ENCODE data around the gene MIPOL1.
A peak's percentile ranks its signal among the peaks of the same experiment; 100 is the strongest.
"Not testable (repeated sequence)": the region's sequence is repeated elsewhere in the genome, so short reads cannot be mapped to it uniquely, and the experiment has no call there.

MIPOL1 gene

GRCh38 chr14:37179896-37180502, 17.7 kb upstream of the MIPOL1 start:
- H3K4me1 Mint-ChIP-seq (ENCODE audit: low read depth): no peaks in the 10 kb centered on the region
- no peak overlapping the region for H3K4me3 Mint-ChIP-seq
- H3K27me3 Mint-ChIP-seq: peaks cover 4% of the 10 kb centered on the region
- H3K36me3 Mint-ChIP-seq: no peaks in the 10 kb centered on the region
- H3K27ac Mint-ChIP-seq: no peak overlapping the region
- peaks cover 8% of the 10 kb centered on the region for H3K9me3 Mint-ChIP-seq (ENCODE audit: low read depth)

- H3K4me3 Mint-ChIP-seq; H3K27ac Mint-ChIP-seq; H3K36me3 Mint-ChIP-seq; H3K27me3 Mint-ChIP-seq; H3K9me3 Mint-ChIP-seq (ENCODE audit: low read depth); H3K4me1 Mint-ChIP-seq (ENCODE audit: low read depth): not testable (repeated sequence)
These were observed 16.9 kb upstream of the MIPOL1 start for GRCh38 chr14:37180886-37181285.

DNA sequence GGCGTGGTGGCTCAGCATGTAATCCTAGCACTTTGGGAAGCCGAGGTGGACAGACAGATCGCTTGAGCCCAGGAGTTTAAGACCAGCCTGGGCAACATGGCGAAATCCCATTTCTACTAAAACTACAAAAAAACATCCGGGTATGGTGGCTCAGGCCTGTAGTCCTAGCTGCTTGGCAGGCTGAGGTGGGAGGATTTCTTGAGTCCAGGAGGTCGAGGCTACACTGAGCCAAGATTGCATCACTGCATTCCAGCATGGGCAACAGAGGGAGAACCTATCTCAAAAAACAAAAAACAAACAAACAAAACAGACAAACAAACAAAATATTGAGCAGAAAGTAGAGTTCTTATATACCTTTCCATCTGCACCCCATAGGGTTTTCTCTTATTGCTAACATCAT, 16.3 kb upstream of the MIPOL1 start:
- H3K4me1 Mint-ChIP-seq (ENCODE audit: low read depth): no peaks in the 10 kb centered on the region
- no peak overlapping the region for H3K27ac Mint-ChIP-seq
- H3K36me3 Mint-ChIP-seq: no peaks in the 10 kb centered on the region
- no peak overlapping the region for H3K4me3 Mint-ChIP-seq
- H3K9me3 Mint-ChIP-seq (ENCODE audit: low read depth): peaks cover 8% of the 10 kb centered on the region
- H3K27me3 Mint-ChIP-seq: peaks cover 4% of the 10 kb centered on the region

GRCh38 chr14:37184520-37184919, 13.2 kb upstream of the MIPOL1 start:
- H3K4me3 Mint-ChIP-seq; H3K36me3 Mint-ChIP-seq; H3K27ac Mint-ChIP-seq; H3K27me3 Mint-ChIP-seq; H3K4me1 Mint-ChIP-seq (ENCODE audit: low read depth); H3K9me3 Mint-ChIP-seq (ENCODE audit: low read depth): not testable (repeated sequence)

DNA sequence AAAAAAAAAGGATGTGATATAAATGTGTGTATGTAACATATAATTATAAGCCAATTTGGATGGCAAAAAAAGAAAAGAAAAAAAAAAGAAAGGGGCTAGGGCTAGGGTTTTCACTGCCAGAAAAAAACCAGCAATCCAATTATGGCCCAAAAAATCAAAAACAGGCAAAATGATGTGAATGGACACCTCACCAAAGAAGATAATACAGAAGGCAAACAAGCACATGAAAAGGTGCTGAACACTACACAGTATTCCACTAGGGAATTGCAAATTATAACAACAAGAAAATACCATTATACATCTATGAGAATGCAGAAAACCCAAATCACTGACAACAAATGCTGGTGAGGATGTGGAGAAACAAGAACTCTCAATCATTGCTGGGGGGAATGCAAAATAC, 12.1 kb upstream of the MIPOL1 start:
- Mint-ChIP-seq H3K4me1 (ENCODE audit: low read depth) (no peaks in the 10 kb centered on the region), H3K4me3 (no peak overlapping the region), H3K9me3 (ENCODE audit: low read depth) (peaks cover 7% of the 10 kb centered on the region), H3K36me3 (no peaks in the 10 kb centered on the region), H3K27ac (no peak overlapping the region), H3K27me3 (peaks cover 2% of the 10 kb centered on the region)

GRCh38 chr14:37186865-37187264, 10.9 kb upstream of the MIPOL1 start:
- Mint-ChIP-seq H3K9me3 (ENCODE audit: low read depth) (peaks cover 7% of the 10 kb centered on the region), H3K27me3 (peaks cover 2% of the 10 kb centered on the region), H3K36me3 (no peaks in the 10 kb centered on the region), H3K4me1 (ENCODE audit: low read depth) (no peaks in the 10 kb centered on the region), H3K4me3 (no peak overlapping the region), H3K27ac (no peak overlapping the region)

DNA sequence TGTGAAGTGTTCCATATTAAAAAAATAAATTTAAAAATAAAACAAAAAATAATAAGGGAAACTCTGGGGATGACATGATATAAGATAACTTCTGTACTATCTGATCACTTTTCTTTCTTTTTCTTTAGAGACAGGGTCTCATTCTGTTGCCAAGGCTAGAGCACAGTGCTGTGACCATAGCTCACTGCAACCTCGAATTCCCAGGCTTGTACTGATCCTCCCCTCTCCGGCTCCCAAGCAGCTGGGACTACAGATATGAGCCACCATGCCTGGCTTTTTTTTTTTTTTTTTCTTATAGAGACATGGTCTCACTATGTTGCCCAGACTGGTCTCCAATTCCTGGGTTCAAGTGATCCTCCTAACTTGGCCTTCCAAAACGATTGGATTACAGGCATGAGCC, 10.4 kb upstream of the MIPOL1 start:
- no peak overlapping the region for H3K4me3 Mint-ChIP-seq
- H3K4me1 Mint-ChIP-seq (ENCODE audit: low read depth): no peaks in the 10 kb centered on the region
- no peaks in the 10 kb centered on the region for H3K27me3 Mint-ChIP-seq
- no peak overlapping the region for H3K27ac Mint-ChIP-seq
- no peaks in the 10 kb centered on the region for H3K36me3 Mint-ChIP-seq
- peaks cover 4% of the 10 kb centered on the region for H3K9me3 Mint-ChIP-seq (ENCODE audit: low read depth)

DNA sequence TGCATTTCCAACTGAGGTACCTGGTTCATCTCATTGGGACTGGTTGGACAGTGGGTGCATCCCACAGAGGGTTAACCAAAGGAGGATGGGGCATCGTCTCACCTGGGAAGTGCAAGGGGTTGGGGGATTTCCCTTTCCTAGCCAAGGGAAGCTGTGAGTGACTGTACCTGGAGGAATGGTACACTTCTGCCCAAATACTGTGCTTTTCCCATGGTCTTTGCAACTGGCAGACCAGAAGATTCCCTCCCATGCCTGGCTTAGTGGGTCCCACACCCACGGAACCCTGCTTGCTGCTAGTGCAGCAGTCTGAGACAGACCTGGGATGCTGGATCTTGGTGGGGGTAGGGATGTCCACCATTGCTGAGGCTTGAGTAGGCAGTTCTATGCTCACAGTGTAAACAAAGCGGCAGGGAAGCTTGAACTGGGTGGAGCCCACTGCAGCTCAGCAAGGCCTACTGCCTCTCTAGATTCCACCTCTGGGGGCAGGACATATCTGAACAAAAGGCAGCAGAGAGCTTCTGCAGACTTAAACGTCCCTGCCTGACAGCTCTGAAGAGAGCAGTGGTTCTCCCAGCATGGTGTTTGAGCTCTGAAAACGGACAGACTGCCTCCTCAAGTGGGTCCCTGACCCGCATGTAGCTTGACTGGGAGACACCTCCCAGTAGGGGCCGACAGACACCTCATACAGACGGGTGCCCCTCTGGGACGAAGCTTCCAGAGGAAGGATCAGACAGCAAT, 9.7 kb upstream of the MIPOL1 start:
- H3K36me3 Mint-ChIP-seq; H3K4me1 Mint-ChIP-seq (ENCODE audit: low read depth); H3K27me3 Mint-ChIP-seq; H3K9me3 Mint-ChIP-seq (ENCODE audit: low read depth); H3K27ac Mint-ChIP-seq; H3K4me3 Mint-ChIP-seq: not testable (repeated sequence)

GRCh38 chr14:37189733-37190132, 8.0 kb upstream of the MIPOL1 start:
- not testable (repeated sequence) for H3K4me3 Mint-ChIP-seq; H3K36me3 Mint-ChIP-seq; H3K4me1 Mint-ChIP-seq (ENCODE audit: low read depth); H3K27ac Mint-ChIP-seq; H3K27me3 Mint-ChIP-seq; H3K9me3 Mint-ChIP-seq (ENCODE audit: low read depth)

DNA sequence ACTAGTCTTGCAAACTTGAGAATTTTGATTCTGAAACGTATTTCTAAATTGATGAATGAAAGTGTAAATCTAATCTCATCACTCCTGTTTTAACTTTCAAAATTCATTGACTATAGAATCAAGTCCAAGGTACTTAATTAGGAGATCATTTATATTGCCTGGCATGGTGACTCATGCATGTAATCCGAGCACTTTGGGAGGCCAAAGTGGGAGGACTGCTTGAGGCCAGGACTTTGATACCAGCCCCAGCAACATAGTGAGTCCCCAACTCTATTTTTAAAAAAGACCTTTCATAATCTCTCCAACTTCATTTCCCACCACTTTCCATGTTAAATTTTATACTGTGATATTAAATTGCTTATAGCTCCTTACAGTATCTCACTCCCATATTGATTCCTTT, 3.0 kb upstream of the MIPOL1 start:
- Mint-ChIP-seq H3K27me3 (peaks cover 10% of the 10 kb centered on the region), H3K4me3 (no peak overlapping the region), H3K36me3 (no peaks in the 10 kb centered on the region), H3K9me3 (ENCODE audit: low read depth) (no peaks in the 10 kb centered on the region), H3K27ac (no peak overlapping the region), H3K4me1 (ENCODE audit: low read depth) (peaks cover 14% of the 10 kb centered on the region)

DNA sequence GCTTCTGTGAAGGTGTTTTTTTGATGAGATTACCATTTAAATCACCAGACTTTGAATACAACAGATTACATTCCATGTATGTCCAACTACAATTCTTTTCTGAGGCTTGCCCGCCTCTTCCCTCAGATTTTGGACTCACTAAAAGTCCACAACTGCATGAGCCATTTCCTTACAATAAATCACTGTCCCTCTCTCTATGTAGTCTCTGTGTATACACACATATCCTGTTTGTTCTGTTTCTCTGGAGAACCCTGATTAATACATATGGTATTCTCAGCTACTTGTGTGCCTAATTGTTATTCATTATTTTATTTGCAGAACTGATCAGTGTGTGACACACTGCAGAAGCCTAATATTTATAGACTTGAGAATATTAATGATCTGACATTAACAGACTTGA, 2.4 kb upstream of the MIPOL1 start:
- no peaks in the 10 kb centered on the region for H3K36me3 Mint-ChIP-seq
- no peak overlapping the region for H3K4me3 Mint-ChIP-seq
- H3K4me1 Mint-ChIP-seq (ENCODE audit: low read depth): peaks cover 14% of the 10 kb centered on the region
- no peaks in the 10 kb centered on the region for H3K9me3 Mint-ChIP-seq (ENCODE audit: low read depth)
- no peak overlapping the region for H3K27ac Mint-ChIP-seq
- peaks cover 10% of the 10 kb centered on the region for H3K27me3 Mint-ChIP-seq

GRCh38 chr14:37196604-37197420, 925 bp upstream of the MIPOL1 start:
- H3K4me3 Mint-ChIP-seq: peak overlapping the region; percentile 72
- H3K27me3 Mint-ChIP-seq: peaks cover 10% of the 10 kb centered on the region
- no peak overlapping the region for H3K27ac Mint-ChIP-seq
- H3K36me3 Mint-ChIP-seq: no peaks in the 10 kb centered on the region
- H3K4me1 Mint-ChIP-seq (ENCODE audit: low read depth): peaks cover 14% of the 10 kb centered on the region
- H3K9me3 Mint-ChIP-seq (ENCODE audit: low read depth): no peaks in the 10 kb centered on the region

- peaks cover 14% of the 10 kb centered on the region for H3K4me1 Mint-ChIP-seq (ENCODE audit: low read depth)
- no peaks in the 10 kb centered on the region for H3K36me3 Mint-ChIP-seq
- peak overlapping the region; percentile 64 for H3K4me3 Mint-ChIP-seq
These were observed 499 bp downstream of the MIPOL1 start for GRCh38 chr14:37198273-37198598.

DNA sequence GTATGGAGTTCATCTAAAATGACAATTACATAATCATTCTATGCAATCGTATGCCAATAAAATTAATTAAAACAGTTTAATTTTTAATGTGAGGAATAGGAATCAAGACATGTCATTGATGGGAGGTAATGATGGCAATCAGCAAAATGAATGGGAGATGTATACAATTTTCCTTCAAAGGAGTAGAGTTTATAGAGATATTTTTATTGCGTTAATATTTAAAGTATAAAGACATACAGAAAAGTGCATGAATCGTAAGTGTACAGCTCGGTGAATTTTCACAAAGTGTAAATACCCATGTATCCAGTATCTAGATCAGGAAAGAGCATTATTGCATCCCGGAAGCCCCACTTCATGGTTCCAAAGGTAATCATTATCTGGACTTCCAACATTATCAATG, 1.2 kb downstream of the MIPOL1 start:
- peak overlapping the region; percentile 64 for H3K4me3 Mint-ChIP-seq
- H3K27me3 Mint-ChIP-seq: peaks cover 10% of the 10 kb centered on the region
- peaks cover 14% of the 10 kb centered on the region for H3K4me1 Mint-ChIP-seq (ENCODE audit: low read depth)
- no peak overlapping the region for H3K27ac Mint-ChIP-seq
- no peaks in the 10 kb centered on the region for H3K9me3 Mint-ChIP-seq (ENCODE audit: low read depth)
- H3K36me3 Mint-ChIP-seq: no peaks in the 10 kb centered on the region

More at GRCh38 chr14:37198273-37198598, 499 bp downstream of the MIPOL1 start:
- H3K27me3 Mint-ChIP-seq: peaks cover 10% of the 10 kb centered on the region
- no peaks in the 10 kb centered on the region for H3K9me3 Mint-ChIP-seq (ENCODE audit: low read depth)
- no peak overlapping the region for H3K27ac Mint-ChIP-seq

- Mint-ChIP-seq H3K27ac (no peak overlapping the region), H3K9me3 (ENCODE audit: low read depth) (peaks cover 3% of the 10 kb centered on the region), H3K36me3 (no peaks in the 10 kb centered on the region), H3K27me3 (peaks cover 10% of the 10 kb centered on the region), H3K4me3 (no peak overlapping the region), H3K4me1 (ENCODE audit: low read depth) (peaks cover 14% of the 10 kb centered on the region)
These were observed 4.0 kb downstream of the MIPOL1 start for GRCh38 chr14:37201724-37202123.

All from activated naive CD8-positive, alpha-beta T cell (primary cell).